ENCODE data around the gene KIAA1549. TPM values are rescaled to one million over a fixed set of nuclear protein-coding genes. Genes with fewer than 3 reads are reported as not detected.

Gene KIAA1549
- total and polyA plus RNA-seq, 8 donors, result 0.15 to 7.8 (median 1.4) TPM

- 90 to 96% (median 95%) methylated on average over 6 of the region's 6 CpGs for WGBS, 5 donors
- TF ChIP-seq POLR2A (IDR thresholded peaks at IDR 0.05) (no peak), CTCF (IDR thresholded peaks at IDR 0.05) (no peak), EP300 (IDR thresholded peaks at IDR 0.05) (no peak), POLR2AphosphoS5 (IDR thresholded peaks at IDR 0.05) (no peak)
- H3K4me1 ChIP-seq, result peaks cover 0 to 3% (median under 1%) of the 10 kb centered on the region in 4 donors
- intact Hi-C loops (cut with DNase I; ENCODE audit: low total_unique reads), result no loop called here
- H3K27me3 ChIP-seq, result no peaks in the 10 kb centered on the region
- DNase-seq, result no peak
- H3K27ac ChIP-seq, result no peak overlapping the region
- H3K4me3 ChIP-seq, result no peak overlapping the region
- no peaks in the 10 kb centered on the region for H3K9me3 ChIP-seq
- no peaks in the 10 kb centered on the region for H3K36me3 ChIP-seq
Measured at GRCh38 chr7:138952791-138953190, 28.4 kb downstream of the KIAA1549 start.

DNA sequence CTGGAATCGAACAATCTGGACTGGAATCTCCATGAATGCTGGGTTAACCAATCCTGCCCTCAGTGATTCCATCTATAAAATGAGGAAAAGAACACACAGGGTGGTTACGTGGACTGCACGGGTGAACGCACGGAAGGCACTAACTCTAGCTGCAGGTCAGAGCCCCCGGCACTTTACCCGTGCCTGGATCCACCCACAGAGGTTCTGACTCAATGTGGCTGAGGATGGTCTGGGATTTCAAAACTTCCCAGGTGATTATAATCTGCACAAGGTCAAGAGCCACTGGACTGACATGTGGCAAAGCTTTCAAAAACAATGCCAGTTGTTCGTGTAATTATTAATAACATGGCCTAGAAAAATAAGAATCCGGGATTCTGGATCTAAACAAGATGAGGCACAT lies 29.2 kb downstream of the KIAA1549 start:
- 89 to 91% (median 89%) methylated on average over 9 of the region's 9 CpGs for WGBS, 5 donors
- DNase-seq, result no peak
- Histone ChIP-seq H3K9me3 (no peaks in the 10 kb centered on the region), H3K27me3 (no peaks in the 10 kb centered on the region), H3K27ac (no peak overlapping the region), H3K4me1 (no peaks in the 10 kb centered on the region), H3K36me3 (no peaks in the 10 kb centered on the region), H3K4me3 (no peak overlapping the region)
- TF ChIP-seq POLR2AphosphoS5 (IDR thresholded peaks at IDR 0.05) (no peak), EP300 (IDR thresholded peaks at IDR 0.05) (no peak), CTCF (IDR thresholded peaks at IDR 0.05) (no peak), POLR2A (IDR thresholded peaks at IDR 0.05) (no peak)
- intact Hi-C loops (cut with DNase I; ENCODE audit: low total_unique reads), result no loop called here

- Histone ChIP-seq H3K9me3 (no peaks in the 10 kb centered on the region), H3K36me3 (no peaks in the 10 kb centered on the region), H3K27ac (no peak overlapping the region), H3K27me3 (no peaks in the 10 kb centered on the region), H3K4me1 (no peaks in the 10 kb centered on the region), H3K4me3 (no peak overlapping the region)
- 92 to 95% (median 93%) methylated on average over 12 of the region's 12 CpGs for WGBS, 5 donors
- intact Hi-C loops (cut with DNase I; ENCODE audit: low total_unique reads), result no loop called here
- TF ChIP-seq POLR2A (IDR thresholded peaks at IDR 0.05) (no peak), POLR2AphosphoS5 (IDR thresholded peaks at IDR 0.05) (no peak), CTCF (IDR thresholded peaks at IDR 0.05) (no peak), EP300 (IDR thresholded peaks at IDR 0.05) (no peak)
- no peak for DNase-seq
Measured at GRCh38 chr7:138949421-138950088, 31.6 kb downstream of the KIAA1549 start.

GRCh38 chr7:138948403-138948802 lies 32.8 kb downstream of the KIAA1549 start:
- WGBS, 5 donors, result 89 to 96% (median 89%) methylated on average over 6 of the region's 6 CpGs

GRCh38 chr7:138945821-138946220 lies 35.4 kb downstream of the KIAA1549 start:
- intact Hi-C loops (cut with DNase I; ENCODE audit: low total_unique reads), result no loop called here
- no peaks in the 10 kb centered on the region for H3K4me1 ChIP-seq
- H3K36me3 ChIP-seq, result no peaks in the 10 kb centered on the region
- TF ChIP-seq CTCF (IDR thresholded peaks at IDR 0.05) (no peak), POLR2A (IDR thresholded peaks at IDR 0.05) (no peak), POLR2AphosphoS5 (IDR thresholded peaks at IDR 0.05) (no peak), EP300 (IDR thresholded peaks at IDR 0.05) (no peak)
- no peak for DNase-seq
- H3K27me3 ChIP-seq, result no peaks in the 10 kb centered on the region
- no peak overlapping the region for H3K4me3 ChIP-seq
- H3K27ac ChIP-seq, result no peak overlapping the region
- no peaks in the 10 kb centered on the region for H3K9me3 ChIP-seq
- 63 to 80% (median 70%) methylated on average over 3 of the region's 3 CpGs for WGBS, 5 donors

More at GRCh38 chr7:138948403-138948802, 32.8 kb downstream of the KIAA1549 start:
- intact Hi-C loops (cut with DNase I; ENCODE audit: low total_unique reads), result no loop called here
- DNase-seq, result no peak
- Histone ChIP-seq H3K9me3 (no peaks in the 10 kb centered on the region), H3K27ac (no peak overlapping the region), H3K4me3 (no peak overlapping the region), H3K36me3 (no peaks in the 10 kb centered on the region), H3K27me3 (no peaks in the 10 kb centered on the region), H3K4me1 (no peaks in the 10 kb centered on the region)
- TF ChIP-seq POLR2A (IDR thresholded peaks at IDR 0.05), result no peak

Measured in stomach (tissue), 9 donors.